ENCODE measurements around the gene SDF2L1. TPM values are rescaled to one million over a fixed set of nuclear protein-coding genes. Genes with fewer than 3 reads are reported as not detected.
"Not testable (repeated sequence)": the region's sequence is repeated elsewhere in the genome, so short reads cannot be mapped to it uniquely, and the experiment has no call there.

Gene SDF2L1
- polyA plus RNA-seq, 1 experiment, result 22.8 TPM

GRCh38 chr22:21677606-21678443, 35.7 kb downstream of the SDF2L1 start:
- Histone ChIP-seq H3K4me3 (ENCODE audit: low read depth, low read length) (no peak overlapping the region), H3K36me3 (ENCODE audit: control insufficient read depth, insufficient read depth, low read length) (peaks cover 29% of the 10 kb centered on the region), H3K27me3 (ENCODE audit: control insufficient read depth, insufficient read depth, low read length) (no peaks in the 10 kb centered on the region)
- ChIA-PET CTCF (no interaction called here), POLR2A (interaction anchor here (0.6 kb wide), 1 partner anchor 103 kb away, joined by 3 read pairs; no protein-coding TSS in a partner anchor)
- TF ChIP-seq CTCF (IDR thresholded peaks at IDR 0.05; ENCODE audit: insufficient read depth, low read depth, low read length), result no peak
- DNase-seq (ENCODE audit: low read depth), result no peak

GRCh38 chr22:21678842-21679241, 36.7 kb downstream of the SDF2L1 start:
- DNase-seq (ENCODE audit: low read depth); POLR2A ChIA-PET; CTCF ChIA-PET; H3K4me3 ChIP-seq (ENCODE audit: low read depth, low read length); H3K27me3 ChIP-seq (ENCODE audit: control insufficient read depth, insufficient read depth, low read length): not testable (repeated sequence)
- peaks cover 29% of the 10 kb centered on the region for H3K36me3 ChIP-seq (ENCODE audit: control insufficient read depth, insufficient read depth, low read length)

- ChIA-PET CTCF (interaction anchor here (1.0 kb wide), 1 partner anchor 10 kb away, joined by 3 read pairs; no protein-coding TSS in a partner anchor), POLR2A (interaction anchor here (0.5 kb wide), 1 partner anchor 387 kb away, joined by 4 read pairs; no protein-coding TSS in a partner anchor)
- TF ChIP-seq CTCF (IDR thresholded peaks at IDR 0.05; ENCODE audit: insufficient read depth, low read depth, low read length), result no peak
- Histone ChIP-seq H3K27me3 (ENCODE audit: control insufficient read depth, insufficient read depth, low read length) (no peaks in the 10 kb centered on the region), H3K4me3 (ENCODE audit: low read depth, low read length) (no peak overlapping the region), H3K36me3 (ENCODE audit: control insufficient read depth, insufficient read depth, low read length) (peaks cover 29% of the 10 kb centered on the region)
- no peak for DNase-seq (ENCODE audit: low read depth)
Observed at GRCh38 chr22:21679383-21679782, 37.3 kb downstream of the SDF2L1 start.

- Histone ChIP-seq H3K36me3 (ENCODE audit: control insufficient read depth, insufficient read depth, low read length) (peaks cover 26% of the 10 kb centered on the region), H3K27me3 (ENCODE audit: control insufficient read depth, insufficient read depth, low read length) (no peaks in the 10 kb centered on the region), H3K4me3 (ENCODE audit: low read depth, low read length) (no peak overlapping the region)
- CTCF ChIA-PET, result no interaction called here
- POLR2A ChIA-PET, result interaction anchor here (0.7 kb wide), 1 partner anchor 89 kb away, joined by 10 read pairs; no protein-coding TSS in a partner anchor
- no peak for TF ChIP-seq CTCF (IDR thresholded peaks at IDR 0.05; ENCODE audit: insufficient read depth, low read depth, low read length)
- DNase-seq (ENCODE audit: low read depth), result no peak
Observed at GRCh38 chr22:21680830-21681565, 38.9 kb downstream of the SDF2L1 start.

GRCh38 chr22:21681566-21682370, 39.7 kb downstream of the SDF2L1 start:
- ChIA-PET POLR2A (interaction anchor here (0.5 kb wide), 1 partner anchor 43 kb away, joined by 5 read pairs; no protein-coding TSS in a partner anchor), CTCF (no interaction called here)
- Histone ChIP-seq H3K27me3 (ENCODE audit: control insufficient read depth, insufficient read depth, low read length) (no peaks in the 10 kb centered on the region), H3K36me3 (ENCODE audit: control insufficient read depth, insufficient read depth, low read length) (peaks cover 33% of the 10 kb centered on the region), H3K4me3 (ENCODE audit: low read depth, low read length) (no peak overlapping the region)
- DNase-seq (ENCODE audit: low read depth), result no peak
- no peak for TF ChIP-seq CTCF (IDR thresholded peaks at IDR 0.05; ENCODE audit: insufficient read depth, low read depth, low read length)
